ENCODE data around the gene SLC6A3.
"Not testable (repeated sequence)": the region's sequence is repeated elsewhere in the genome, so short reads cannot be mapped to it uniquely, and the experiment has no call there.

Gene SLC6A3

GRCh38 chr5:1464096-1464446, 18.8 kb upstream of the SLC6A3 start:
- no peak for DNase-seq (ENCODE audit: low read depth)

GRCh38 chr5:1463326-1464095, 18.3 kb upstream of the SLC6A3 start:
- no peak for DNase-seq (ENCODE audit: low read depth)

- no peak for DNase-seq (ENCODE audit: low read depth)
Observed at GRCh38 chr5:1462358-1462757, 17.1 kb upstream of the SLC6A3 start.

- no peak for DNase-seq (ENCODE audit: low read depth)
Observed at GRCh38 chr5:1461396-1461795, 16.2 kb upstream of the SLC6A3 start.

GRCh38 chr5:1460054-1460682, 14.9 kb upstream of the SLC6A3 start:
- no peak for DNase-seq (ENCODE audit: low read depth)

- DNase-seq (ENCODE audit: low read depth) = not testable (repeated sequence)
Observed at GRCh38 chr5:1459435-1459834, 14.2 kb upstream of the SLC6A3 start.

GRCh38 chr5:1456110-1456881, 11.1 kb upstream of the SLC6A3 start:
- not testable (repeated sequence) for DNase-seq (ENCODE audit: low read depth)

GRCh38 chr5:1453613-1454012, 8.4 kb upstream of the SLC6A3 start:
- DNase-seq (ENCODE audit: low read depth) = no peak

GRCh38 chr5:1449081-1449630, 3.9 kb upstream of the SLC6A3 start:
- no peak for DNase-seq (ENCODE audit: low read depth)

- DNase-seq (ENCODE audit: low read depth) = no peak
Observed at GRCh38 chr5:1448511-1449011, 3.3 kb upstream of the SLC6A3 start.

GRCh38 chr5:1447671-1448361, 2.6 kb upstream of the SLC6A3 start:
- DNase-seq (ENCODE audit: low read depth) = no peak

- no peak for DNase-seq (ENCODE audit: low read depth)
Observed at GRCh38 chr5:1446602-1447343, 1.5 kb upstream of the SLC6A3 start.

- DNase-seq (ENCODE audit: low read depth) = no peak
Observed at GRCh38 chr5:1445689-1446601, 705 bp upstream of the SLC6A3 start.

GRCh38 chr5:1444361-1445189, 665 bp downstream of the SLC6A3 start:
- DNase-seq (ENCODE audit: low read depth) = no peak

GRCh38 chr5:1443991-1444360, 1.3 kb downstream of the SLC6A3 start:
- DNase-seq (ENCODE audit: low read depth) = no peak

GRCh38 chr5:1443171-1443570, 2.1 kb downstream of the SLC6A3 start:
- DNase-seq (ENCODE audit: low read depth) = no peak

GRCh38 chr5:1442222-1443145, 2.8 kb downstream of the SLC6A3 start:
- no peak for DNase-seq (ENCODE audit: low read depth)

- DNase-seq (ENCODE audit: low read depth) = no peak
Observed at GRCh38 chr5:1441166-1441865, 3.9 kb downstream of the SLC6A3 start.
